HL-60/S4 (cell line): ENCODE results near the gene NDUFA8.

ENCODE experiments used
- in situ Hi-C: fragments of 300-500 bp; cut with MboI; formaldehyde crosslinking; loops from 2 replicates; pipeline ENCODE4 v1.14.3; 2022; ENCODE audit warnings: low sequenced_read_pairs

Gene NDUFA8

DNA sequence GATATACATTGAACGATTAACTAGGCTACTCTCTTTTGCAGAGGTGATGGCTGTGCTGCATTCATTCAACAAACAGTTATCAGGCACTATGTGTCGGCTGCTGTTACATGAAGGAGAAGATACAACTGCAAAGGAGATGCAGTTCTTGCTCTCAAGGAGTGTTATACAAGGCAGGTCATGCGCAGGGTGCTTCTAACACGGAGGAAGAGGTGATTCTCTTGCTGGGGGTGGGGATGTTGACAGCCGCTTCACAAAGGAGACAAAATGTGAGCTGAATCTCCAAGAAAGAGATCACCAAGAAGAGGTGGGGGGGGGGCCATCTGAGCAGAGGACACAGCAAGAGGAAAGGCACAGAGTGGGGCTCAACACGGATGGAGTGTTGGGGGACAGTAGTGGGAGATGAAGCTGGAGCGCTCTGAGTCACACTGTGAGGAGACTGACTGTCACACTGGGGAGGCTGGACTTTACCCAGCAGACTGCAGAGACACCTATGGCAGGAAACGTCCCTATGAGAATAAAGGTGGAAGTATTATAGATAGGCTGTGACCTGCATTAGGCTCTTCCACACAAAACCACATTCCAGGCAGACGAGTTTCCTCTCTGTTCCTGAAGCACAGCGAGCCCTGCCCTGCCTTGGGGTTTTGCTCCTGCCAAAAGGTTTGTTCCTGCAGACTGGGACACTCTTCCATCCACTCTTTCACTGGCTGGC, 20.9 kb downstream of the NDUFA8 start:
- in situ Hi-C loops, result no loop called here

DNA sequence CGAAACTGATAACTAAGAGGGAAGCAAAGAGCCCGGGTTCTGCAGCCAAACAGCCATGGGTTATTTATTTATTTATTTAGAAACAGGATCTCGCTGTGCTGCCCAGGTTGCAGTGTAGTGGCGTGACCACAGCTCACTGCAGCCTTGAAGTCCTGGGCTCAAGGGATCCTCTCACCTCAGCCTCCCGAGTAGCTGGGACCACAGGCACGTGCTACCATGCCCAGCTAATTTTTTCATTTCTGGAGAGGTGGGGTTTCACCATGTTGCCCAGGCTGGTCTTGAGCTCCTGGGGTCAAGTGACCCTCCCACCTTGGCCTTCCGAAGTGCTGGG, 24.1 kb downstream of the NDUFA8 start:
- in situ Hi-C loops, result no loop called here

DNA sequence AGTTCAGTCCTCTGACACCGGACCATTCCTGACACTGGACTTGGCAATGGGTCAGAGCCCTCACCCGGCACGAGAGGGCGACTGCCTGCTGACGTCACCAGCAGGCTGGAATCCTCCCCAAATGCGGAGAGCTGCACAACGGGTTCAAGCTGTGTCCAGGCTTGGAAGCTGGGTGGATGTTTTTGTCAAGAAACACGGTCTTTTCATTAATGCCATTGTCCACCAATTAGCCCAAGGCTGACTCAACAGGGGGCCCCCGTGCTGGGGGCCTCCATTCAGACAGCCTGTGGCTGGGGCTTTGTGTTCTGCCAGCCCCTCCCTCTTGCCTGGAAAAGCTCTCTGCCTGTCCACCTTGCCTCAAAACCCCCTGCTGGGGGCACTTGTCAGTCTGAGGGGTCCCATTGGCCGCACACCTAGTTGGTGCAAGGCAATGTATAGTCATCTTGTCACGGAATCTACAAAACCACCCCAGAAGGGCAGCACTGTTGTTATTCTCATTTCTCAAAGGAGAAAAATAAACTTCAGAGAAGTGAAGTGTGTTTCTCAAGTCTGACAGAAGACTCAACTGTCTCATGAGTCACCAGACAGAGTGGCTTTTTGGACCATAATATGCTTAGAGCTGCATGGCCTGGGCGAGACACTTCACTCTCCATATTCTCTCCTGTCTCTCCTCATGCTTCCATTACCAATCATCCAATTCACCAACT, 24.6 kb downstream of the NDUFA8 start:
- in situ Hi-C loops, result no loop called here

DNA sequence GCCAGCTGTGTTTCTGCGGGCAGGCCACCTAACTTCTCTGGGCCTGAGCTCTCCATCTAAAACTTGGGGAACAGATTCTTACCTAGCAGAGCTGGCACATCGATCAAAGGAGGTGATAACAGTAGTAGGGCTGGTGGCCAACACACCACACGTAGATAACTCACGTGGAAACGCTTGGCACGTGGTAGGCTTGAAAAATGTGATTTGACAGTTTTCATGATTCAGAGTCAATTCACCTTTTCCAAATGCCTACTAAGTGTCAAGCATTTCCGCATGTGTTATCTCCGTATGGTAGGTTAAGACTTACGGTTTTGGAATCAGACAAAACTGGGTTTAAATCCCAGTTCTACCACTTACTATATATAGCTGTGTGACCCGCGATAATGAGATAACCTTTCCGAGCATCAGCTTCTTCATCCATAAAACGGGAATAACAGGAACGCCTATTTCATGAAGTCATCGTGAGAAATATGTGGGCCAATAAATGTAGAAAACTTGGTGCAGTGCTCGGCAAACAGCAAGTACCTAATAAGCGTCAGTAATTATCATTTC, 25.5 kb downstream of the NDUFA8 start:
- in situ Hi-C loops, result no loop called here

DNA sequence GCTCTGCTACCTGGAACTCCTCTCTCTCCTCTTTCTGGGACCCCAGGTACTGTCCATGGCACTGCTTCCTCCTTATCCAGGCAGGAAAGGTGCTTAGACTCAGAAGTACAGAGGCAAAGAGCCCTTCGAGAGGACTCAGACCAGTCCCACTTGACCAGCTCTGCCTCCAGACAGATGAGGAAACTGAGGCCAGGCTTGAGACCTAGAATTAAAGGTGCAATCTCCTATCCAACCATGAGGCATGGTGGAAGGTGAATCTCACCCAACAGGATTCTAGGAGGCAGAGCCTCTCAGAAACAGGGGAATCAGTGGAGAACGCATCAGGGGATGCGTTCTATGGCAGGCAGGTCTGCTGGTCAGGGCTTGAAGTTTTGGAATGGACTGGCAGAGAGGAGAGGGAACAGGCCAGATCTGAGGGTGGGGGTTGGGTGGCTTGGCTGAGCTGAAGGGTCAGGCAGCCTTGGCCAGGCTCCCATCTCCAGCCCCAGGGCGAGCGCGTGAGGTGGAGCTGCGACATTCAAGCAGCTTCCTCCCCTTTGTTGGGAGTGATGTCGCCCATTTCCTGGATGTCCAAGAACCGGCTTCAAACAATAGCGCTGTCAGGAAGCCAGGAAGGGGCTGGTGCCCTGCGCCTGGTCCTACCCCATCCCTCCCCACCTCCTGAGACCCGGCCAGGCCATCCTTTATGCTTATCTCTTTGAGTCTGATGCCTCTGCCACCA, 26.2 kb downstream of the NDUFA8 start:
- in situ Hi-C loops, result no loop called here

DNA sequence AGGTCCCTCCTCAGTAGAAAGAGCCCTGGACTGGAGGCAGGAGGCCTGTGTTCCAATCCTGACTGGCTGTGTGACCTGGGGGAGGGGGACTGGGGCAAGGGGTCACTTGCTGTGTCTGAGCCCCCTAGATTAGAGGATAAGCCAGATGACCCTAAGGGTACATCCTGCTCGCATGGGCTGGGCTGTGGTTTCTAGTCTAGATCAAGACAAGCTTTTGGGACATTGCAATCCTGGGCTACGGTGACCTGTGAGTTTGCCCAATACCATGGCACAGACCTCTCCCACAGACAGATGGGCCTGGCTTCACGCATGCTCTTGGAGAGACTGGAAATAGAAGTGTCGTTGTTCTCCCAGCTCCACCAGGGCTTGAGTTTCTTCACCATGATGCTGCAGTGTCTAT, 27.0 kb downstream of the NDUFA8 start:
- in situ Hi-C loops, result no loop called here

DNA sequence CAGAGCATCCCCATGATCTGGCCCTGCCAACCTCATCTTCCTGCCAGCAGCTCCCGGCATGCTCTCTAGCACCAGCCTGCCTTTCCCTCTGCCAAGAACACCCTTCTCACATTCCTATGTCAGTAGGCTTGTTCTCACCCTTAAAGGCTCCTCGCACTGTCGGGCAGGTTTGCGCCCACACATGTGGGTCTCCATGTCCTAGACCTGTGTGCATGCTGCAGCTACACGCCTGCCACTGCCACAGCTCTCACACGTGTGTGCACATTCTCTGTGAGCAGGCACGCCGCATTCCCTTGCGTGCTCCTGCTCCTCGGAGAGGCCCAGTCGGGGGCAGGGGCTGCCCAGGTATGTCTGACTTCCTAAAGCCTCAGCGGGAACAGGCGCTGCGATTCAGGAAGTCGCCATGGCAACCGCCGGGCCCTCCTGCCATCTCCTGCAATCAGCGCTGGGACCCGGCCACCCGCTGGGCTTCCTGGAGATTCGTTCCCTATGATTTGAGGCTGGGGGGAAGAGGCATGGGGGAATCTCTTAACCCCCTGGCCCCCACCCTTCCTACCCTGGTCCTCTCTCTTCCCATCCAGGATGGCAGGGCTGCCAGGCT, 28.1 kb downstream of the NDUFA8 start:
- in situ Hi-C loops, result no loop called here

DNA sequence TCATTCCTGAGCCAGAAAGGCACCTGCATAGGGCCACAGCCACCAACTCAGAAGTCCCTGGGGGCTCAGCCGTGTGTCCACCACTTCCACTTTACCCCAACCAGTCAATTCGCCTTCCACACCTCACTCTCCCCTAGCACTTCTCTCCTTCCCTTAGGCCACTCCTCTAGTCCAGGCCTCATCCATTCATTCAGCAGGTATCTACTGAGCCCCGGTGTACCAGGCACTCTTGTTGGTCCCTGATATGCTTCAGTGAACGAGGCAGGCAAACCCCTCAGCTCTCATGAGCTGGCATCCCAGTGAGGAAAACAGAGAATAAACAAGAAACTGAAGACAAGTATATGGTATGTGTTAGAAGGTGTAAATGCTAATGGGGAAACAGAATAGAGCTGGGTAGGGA, 28.7 kb downstream of the NDUFA8 start:
- in situ Hi-C loops, result no loop called here

DNA sequence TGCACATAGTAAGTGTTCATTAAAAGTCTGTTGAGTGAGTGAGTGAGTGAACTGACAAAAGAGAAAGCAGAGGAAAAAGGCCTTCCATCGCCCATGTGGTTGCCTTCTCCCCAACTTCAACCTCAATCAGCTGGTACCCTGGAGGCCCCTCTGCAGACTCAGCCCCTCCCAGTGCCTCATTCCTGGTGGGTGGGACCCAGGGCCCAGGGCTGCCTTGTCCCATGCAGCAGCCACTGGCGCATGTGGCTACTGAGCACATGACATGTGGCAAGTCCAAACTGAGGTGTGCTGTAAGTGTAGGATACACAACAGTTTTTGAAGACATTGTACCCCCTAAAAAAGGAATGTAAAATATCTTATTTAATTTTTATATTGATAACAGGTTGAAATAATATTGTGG, 29.6 kb downstream of the NDUFA8 start:
- in situ Hi-C loops, result loop anchor here (10.0 kb wide), 2 partner anchors 225 to 325 kb away; no protein-coding TSS in a partner anchor

DNA sequence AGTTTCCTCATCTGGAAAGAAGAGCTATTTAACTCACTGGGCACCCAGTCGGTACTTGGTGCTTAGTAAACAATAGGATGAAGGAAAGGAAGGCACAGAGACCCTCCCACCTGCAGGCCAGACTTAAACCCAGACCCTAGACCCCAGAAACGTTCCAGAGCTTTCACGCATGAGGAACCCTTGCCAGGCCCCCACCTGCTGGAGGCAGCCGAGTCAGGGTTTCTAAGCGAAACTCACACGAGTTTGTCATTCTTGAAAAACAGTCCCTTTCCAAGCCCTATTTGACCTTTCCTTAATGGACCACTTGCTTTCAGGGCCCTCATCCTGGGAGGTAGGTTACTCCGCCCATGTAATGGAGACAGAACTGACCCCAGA, 30.6 kb downstream of the NDUFA8 start:
- in situ Hi-C loops, result loop anchor here (10.0 kb wide), 2 partner anchors 226 to 326 kb away; no protein-coding TSS in a partner anchor

DNA sequence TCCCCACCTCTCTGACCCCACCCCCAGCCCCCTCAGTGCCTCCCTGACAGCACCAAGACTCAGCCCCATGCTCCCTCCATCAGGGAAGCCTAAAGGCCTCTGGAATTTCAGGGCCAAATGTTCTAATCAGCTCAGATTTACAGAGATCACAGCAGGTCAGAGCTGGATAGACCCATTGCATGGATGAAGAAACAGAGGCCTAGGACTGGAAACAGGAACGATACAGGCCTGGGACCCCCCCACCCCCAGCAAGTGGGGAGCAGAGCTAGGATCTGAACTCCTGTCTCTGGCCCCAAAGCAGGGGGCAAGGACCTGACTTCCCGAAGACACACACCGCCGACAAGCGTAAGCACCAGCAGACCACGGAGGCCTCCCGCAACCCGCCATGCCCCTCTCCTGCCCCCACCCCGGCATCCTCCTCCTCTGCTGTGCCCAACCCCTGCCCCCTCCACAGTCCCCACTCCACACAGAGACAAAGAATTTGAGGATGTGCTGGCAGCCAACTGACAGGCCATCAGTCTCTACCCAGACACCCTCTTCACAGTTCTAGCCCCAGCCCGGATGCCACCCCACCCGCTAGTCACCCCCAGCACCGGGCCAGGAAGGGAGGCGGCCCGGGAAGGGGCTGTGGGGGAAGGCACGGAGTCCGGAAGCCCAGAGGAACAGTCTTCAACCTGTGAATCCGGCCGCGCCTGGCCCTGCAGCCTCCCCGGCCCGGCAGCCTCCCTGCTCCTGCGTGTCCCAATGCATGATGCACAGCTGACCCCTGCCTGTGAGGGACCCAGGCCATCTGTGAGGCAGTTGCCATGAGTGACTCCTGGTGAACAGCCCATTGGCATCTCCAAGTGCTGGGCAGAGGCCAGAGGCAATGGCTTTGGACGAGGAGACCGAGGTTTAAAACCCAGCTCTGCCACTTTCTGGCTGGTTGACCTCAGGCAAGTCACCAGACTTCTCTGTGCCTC, 31.3 kb downstream of the NDUFA8 start:
- in situ Hi-C loops, result loop anchor here (10.0 kb wide), 2 partner anchors 227 to 327 kb away; no protein-coding TSS in a partner anchor

DNA sequence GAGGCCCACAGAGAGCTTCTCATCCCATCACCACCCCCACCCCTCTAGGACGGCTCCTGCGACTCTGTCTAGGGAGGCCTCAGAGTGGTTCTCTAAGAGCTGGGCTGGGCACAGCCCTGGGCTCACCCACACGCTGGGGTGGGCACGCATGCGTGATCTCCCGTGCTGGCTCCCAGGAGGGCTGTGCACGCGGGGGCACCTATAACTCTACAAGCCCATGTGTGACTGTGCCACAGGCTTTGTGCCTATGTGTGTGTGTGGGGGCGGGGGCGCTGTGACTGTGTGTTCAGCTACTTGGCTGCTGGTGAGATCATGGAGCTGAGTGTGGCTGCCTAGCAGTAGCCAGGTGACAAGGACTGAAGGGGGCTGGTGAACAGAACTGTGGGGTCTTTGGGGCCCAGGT, 32.2 kb downstream of the NDUFA8 start:
- in situ Hi-C loops, result loop anchor here (10.0 kb wide), 2 partner anchors 227 to 327 kb away; no protein-coding TSS in a partner anchor

DNA sequence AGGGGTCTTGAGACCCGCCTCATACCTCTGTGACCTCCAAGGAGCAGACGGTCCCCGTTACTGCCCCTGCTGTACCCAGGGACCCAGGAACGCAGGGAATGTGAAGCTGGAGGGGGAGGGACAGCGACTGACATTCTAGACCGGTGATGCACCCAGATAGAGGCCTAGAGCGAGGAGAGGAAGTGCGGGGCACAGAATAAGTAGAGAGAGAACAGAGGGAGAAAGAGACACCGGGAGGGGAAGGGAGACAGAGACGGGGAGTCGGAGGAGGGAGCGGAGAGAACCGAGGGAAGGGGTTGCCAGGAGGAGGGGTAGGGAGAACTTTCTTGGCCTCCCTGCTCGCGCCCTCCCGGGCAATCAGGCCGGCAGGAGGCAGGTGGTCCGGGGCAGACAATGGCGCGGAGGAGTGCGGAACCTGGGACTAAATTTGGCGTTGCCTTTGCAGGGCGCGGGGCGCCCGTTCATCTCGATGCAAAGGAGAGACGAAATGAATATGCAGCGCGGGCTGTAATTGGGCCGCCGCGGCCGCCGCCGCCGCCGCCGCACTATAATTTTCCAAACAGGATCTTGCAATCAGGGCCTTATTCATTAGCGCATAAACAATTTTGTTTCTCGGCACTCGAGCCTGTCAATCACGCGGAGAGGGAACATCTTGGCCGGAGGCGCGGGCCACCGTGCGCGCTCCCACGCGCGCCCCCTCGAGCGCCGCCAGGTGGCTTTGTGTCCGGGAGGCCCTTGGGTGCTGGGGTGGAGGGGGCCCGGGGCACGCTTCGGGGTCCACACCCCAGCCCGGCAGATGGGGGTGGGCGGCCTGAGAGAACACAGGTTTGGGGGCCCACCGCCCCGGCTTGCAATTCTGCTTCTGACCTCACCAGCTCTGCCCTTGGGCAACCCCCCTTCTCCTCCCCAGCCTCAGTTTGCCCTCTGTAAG, 33.0 kb downstream of the NDUFA8 start:
- in situ Hi-C loops, result loop anchor here (10.0 kb wide), 2 partner anchors 228 to 328 kb away; no protein-coding TSS in a partner anchor

DNA sequence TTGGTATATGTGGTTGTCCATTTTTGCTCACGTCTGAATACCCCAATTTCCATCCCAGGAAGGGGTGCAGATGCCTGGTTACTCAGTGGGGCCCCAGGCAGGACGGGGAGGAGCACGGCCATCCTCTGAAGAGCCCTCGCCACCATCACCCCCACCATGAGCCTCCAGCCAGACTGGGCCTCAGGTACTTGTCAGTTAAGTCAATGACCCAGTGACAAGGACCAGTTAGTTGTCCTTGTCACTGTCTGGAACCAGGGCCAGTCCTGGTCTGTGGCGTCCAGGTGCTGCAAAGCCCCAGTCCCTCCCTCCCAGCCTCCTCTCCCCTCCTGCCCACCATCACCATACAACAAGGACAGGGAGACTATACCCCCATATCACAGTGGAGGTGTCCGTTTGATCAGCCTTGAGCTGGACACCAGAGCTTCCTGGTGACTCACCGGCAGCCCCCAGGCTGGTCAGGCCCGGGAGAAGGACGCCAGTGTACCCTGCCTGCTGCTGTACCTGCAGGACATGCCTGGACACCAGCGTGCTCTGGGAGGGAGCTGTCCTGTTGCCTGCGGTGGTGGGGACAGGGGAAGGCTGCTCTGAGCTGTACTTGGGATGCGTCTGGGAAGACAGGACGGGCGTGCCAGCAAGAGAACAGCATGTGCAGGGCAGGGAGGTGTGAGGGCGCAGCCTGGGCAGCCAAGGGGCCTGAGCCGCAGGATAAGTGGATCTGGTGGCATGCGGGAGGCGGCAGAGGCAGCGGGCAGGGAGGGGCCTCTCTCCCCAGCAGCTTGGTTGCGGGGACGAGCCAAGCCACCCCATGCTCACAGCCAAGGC, 33.9 kb downstream of the NDUFA8 start:
- in situ Hi-C loops, result loop anchor here (10.0 kb wide), 2 partner anchors 229 to 329 kb away; no protein-coding TSS in a partner anchor

DNA sequence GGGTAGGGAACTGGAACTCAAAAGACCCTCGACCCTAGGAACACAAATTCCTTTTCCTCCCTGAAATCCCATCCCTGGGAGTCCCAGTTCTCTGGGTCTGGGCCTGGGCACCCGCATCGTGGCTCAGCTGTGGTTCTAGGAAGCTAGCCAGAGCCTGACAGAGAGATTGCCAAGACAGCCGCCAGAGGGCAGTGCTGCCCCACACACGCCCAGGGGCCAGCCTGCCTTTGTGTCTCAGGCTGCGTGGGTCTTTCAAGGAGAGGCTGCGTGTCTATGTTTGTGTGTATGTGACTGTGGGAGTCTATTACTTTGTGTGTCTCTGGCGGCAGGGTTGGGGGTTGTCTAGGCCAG, 34.4 kb downstream of the NDUFA8 start:
- in situ Hi-C loops, result loop anchor here (10.0 kb wide), 2 partner anchors 230 to 330 kb away; no protein-coding TSS in a partner anchor

DNA sequence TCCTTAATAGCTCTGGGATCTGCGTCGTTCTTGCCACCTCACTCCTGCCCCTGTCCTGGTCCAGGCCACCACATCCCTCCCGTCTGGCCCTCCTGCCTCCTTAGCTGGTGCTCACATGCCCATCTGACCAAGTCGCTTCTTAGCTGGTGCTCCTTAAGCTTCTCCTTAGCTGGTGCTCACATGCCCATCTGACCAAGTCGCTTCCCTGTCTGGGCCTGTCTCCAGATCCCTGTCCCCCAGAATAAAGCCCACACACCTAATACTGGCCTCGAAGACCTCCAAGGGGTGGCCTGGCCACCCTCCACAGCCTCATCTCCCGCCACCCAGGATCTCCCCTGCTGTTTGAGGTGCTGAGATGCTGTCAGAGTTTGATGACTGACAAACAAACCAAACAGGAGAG, 35.1 kb downstream of the NDUFA8 start:
- in situ Hi-C loops, result loop anchor here (10.0 to 25.0 kb wide), 3 partner anchors 230 to 688 kb away; partner anchors contain the start of gene OR1K1

DNA sequence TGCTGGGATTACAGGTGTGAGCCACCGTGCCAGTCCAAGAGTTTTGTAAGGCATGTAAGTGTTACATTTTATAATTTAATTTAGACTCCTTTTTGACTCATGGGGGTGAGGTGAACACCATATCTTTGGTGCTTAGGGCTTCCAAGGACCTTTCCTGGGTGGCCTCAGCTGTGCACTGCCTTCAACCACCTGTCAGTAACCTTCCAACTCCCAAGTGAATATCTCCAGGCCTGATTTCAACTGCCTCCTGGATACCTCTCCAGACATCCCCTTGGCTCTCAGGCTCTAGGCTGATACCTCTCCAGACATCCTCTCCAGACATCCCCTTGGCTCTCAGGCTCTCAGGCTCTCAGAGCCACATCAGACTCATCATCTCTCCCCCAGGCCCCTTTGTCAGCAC, 35.5 kb downstream of the NDUFA8 start:
- in situ Hi-C loops, result loop anchor here (10.0 to 25.0 kb wide), 3 partner anchors 231 to 688 kb away; partner anchors contain the start of gene OR1K1
